Nephron (organoid): ENCODE results near the gene BDNF.
A peak's percentile ranks its signal among the peaks of the same experiment; 100 is the strongest.

Experiments used
- H3K27ac Mint-ChIP-seq, 3 experiments: 2 replicates each; pipeline ENCODE4 v1.8.0; 2020; ENCODE audit warnings: mixed read lengths in 3 of 3, mild to moderate bottlenecking in 2 of 3, moderate library complexity in 1 of 3
- H3K27me3 Mint-ChIP-seq: 2 replicates; pipeline ENCODE4 v1.8.0; 2021; ENCODE audit warnings: low read depth, mild to moderate bottlenecking, moderate library complexity, mixed read lengths
- H3K36me3 Mint-ChIP-seq: 2 replicates; pipeline ENCODE4 v1.8.0; 2020; ENCODE audit warnings: low read depth, mixed read lengths
- H3K4me1 Mint-ChIP-seq: 2 replicates; pipeline ENCODE4 v1.8.0; 2020; ENCODE audit warnings: mixed read lengths
- H3K4me3 Mint-ChIP-seq, 3 experiments: 2 replicates each; pipeline ENCODE4 v1.8.0; 2020; ENCODE audit warnings: mild to moderate bottlenecking in 3 of 3, mixed read lengths in 3 of 3, moderate library complexity in 2 of 3
- H3K9me3 Mint-ChIP-seq: 2 replicates; pipeline ENCODE4 v1.8.0; 2020; ENCODE audit warnings: mixed read lengths
- CTCF ChIP-seq, 3 experiments: fragments of 200-600 bp; sonication (generic); IDR thresholded peaks; one replicate each; pipeline ENCODE4 v1.5.0; 2021; ENCODE audit warnings: antibody characterized with exemption in 3 of 3; ENCODE audit not compliant: unreplicated experiment in 3 of 3

The BDNF gene

GRCh38 chr11:27616711-27617110 is 83.5 kb downstream of the BDNF start:
- Mint-ChIP-seq H3K9me3 (no peaks in the 10 kb centered on the region), H3K36me3 (no peaks in the 10 kb centered on the region), H3K27me3 (no peaks in the 10 kb centered on the region), H3K27ac (no peak overlapping the region), H3K4me3 (no peak overlapping the region), H3K4me1 (peaks cover 41% of the 10 kb centered on the region)
- no peak for TF ChIP-seq CTCF (IDR thresholded peaks at IDR 0.05; ENCODE audit: unreplicated experiment in 3 of 3)

GRCh38 chr11:27615833-27616232 is 84.4 kb downstream of the BDNF start:
- no peak overlapping the region for H3K4me3 Mint-ChIP-seq
- no peak overlapping the region for H3K27ac Mint-ChIP-seq
- H3K4me1 Mint-ChIP-seq, result peaks cover 35% of the 10 kb centered on the region
- no peaks in the 10 kb centered on the region for H3K27me3 Mint-ChIP-seq
- TF ChIP-seq CTCF (IDR thresholded peaks at IDR 0.05; ENCODE audit: unreplicated experiment in 3 of 3), result no peak
- H3K9me3 Mint-ChIP-seq, result no peaks in the 10 kb centered on the region
- H3K36me3 Mint-ChIP-seq, result no peaks in the 10 kb centered on the region

GRCh38 chr11:27614092-27614491 is 86.2 kb downstream of the BDNF start:
- H3K4me1 Mint-ChIP-seq, result peaks cover 24% of the 10 kb centered on the region
- no peaks in the 10 kb centered on the region for H3K27me3 Mint-ChIP-seq
- H3K4me3 Mint-ChIP-seq, result no peak overlapping the region
- H3K27ac Mint-ChIP-seq, result no peak overlapping the region
- H3K36me3 Mint-ChIP-seq, result no peaks in the 10 kb centered on the region
- H3K9me3 Mint-ChIP-seq, result no peaks in the 10 kb centered on the region
- TF ChIP-seq CTCF (IDR thresholded peaks at IDR 0.05; ENCODE audit: unreplicated experiment in 3 of 3), result no peak

- H3K4me1 Mint-ChIP-seq, result peaks cover 16% of the 10 kb centered on the region
Measured at GRCh38 chr11:27612932-27613880, 87.0 kb downstream of the BDNF start.

GRCh38 chr11:27611947-27612455 is 88.3 kb downstream of the BDNF start:
- Mint-ChIP-seq H3K4me1 (peaks cover 9% of the 10 kb centered on the region), H3K9me3 (no peaks in the 10 kb centered on the region), H3K36me3 (no peaks in the 10 kb centered on the region), H3K27ac (no peak overlapping the region), H3K27me3 (no peaks in the 10 kb centered on the region), H3K4me3 (no peak overlapping the region)
- TF ChIP-seq CTCF (IDR thresholded peaks at IDR 0.05; ENCODE audit: unreplicated experiment in 3 of 3), result no peak

More at GRCh38 chr11:27612932-27613880, 87.0 kb downstream of the BDNF start:
- Mint-ChIP-seq H3K27me3 (no peaks in the 10 kb centered on the region), H3K4me3 (no peak overlapping the region), H3K9me3 (no peaks in the 10 kb centered on the region), H3K27ac (peak overlapping the region in 2 of 3 experiments; percentile 11 to 14), H3K36me3 (no peaks in the 10 kb centered on the region)
- no peak for TF ChIP-seq CTCF (IDR thresholded peaks at IDR 0.05; ENCODE audit: unreplicated experiment in 3 of 3)
